ENCODE measurements around the gene PSMG3. TPM values are rescaled to one million over a fixed set of nuclear protein-coding genes. Genes with fewer than 3 reads are reported as not detected.

Gene PSMG3
- total and polyA plus RNA-seq, 2 donors (not counting 3 experiments of a cell fraction or from before 2014, with no cell fraction given) = 25.5 to 49.7 TPM

- no peaks in the 10 kb centered on the region for H3K27me3 ChIP-seq (ENCODE audit: control insufficient read depth in 2 of 2, insufficient read depth in 2 of 2, low read length in 2 of 2)
- H3K79me2 ChIP-seq (ENCODE audit: control insufficient read depth, insufficient read depth, low read length) = no peaks in the 10 kb centered on the region
- no peaks in the 10 kb centered on the region for H3K9me3 ChIP-seq (replicated peaks; ENCODE audit: control insufficient read depth, insufficient read depth, low read length)
- FAIRE-seq (no peak), DNase-seq (ENCODE audit: low read depth, low spot score) (no peak)
- no peaks in the 10 kb centered on the region for H4K20me1 ChIP-seq (replicated peaks; ENCODE audit: control insufficient read depth, extremely low read depth, insufficient read depth, low read length)
- peaks cover 2 to 18% of the 10 kb centered on the region in 2 experiments for H3K36me3 ChIP-seq (ENCODE audit: control insufficient read depth in 2 of 2, extremely low read depth in 1 of 2, insufficient read depth in 2 of 2, low read length in 2 of 2)
- no peak for TF ChIP-seq POLR2AphosphoS5 (IDR thresholded peaks at IDR 0.05; ENCODE audit: insufficient read depth, low read depth, low read length)
- no peak for TF ChIP-seq EZH2 (IDR thresholded peaks at IDR 0.05; ENCODE audit: borderline replicate concordance, low read depth, low read length, severe bottlenecking)
- TF ChIP-seq MAX (IDR thresholded peaks at IDR 0.05; ENCODE audit: insufficient read depth, insufficient read length) = no peak
- TF ChIP-seq CTCF (IDR thresholded peaks at IDR 0.05; ENCODE audit: extremely low read depth in 1 of 2, insufficient read depth in 1 of 2, low read depth in 1 of 2, low read length in 2 of 2) = no peak
- no peak for TF ChIP-seq FOS (IDR thresholded peaks at IDR 0.05; ENCODE audit: borderline replicate concordance, insufficient read depth, low read length)
- no peak for TF ChIP-seq MYC (IDR thresholded peaks at IDR 0.05; ENCODE audit: low read depth, low read length)
- TF ChIP-seq JUN (IDR thresholded peaks at IDR 0.05; ENCODE audit: borderline replicate concordance, insufficient read depth, insufficient read length, low read depth) = no peak
- no peak for TF ChIP-seq GATA2 (IDR thresholded peaks at IDR 0.05; ENCODE audit: insufficient read depth, insufficient read length, low read depth, low read length)
- no peak for TF ChIP-seq POLR2A (IDR thresholded peaks at IDR 0.05; ENCODE audit: low read depth, low read length)
- H3K4me2 ChIP-seq (ENCODE audit: insufficient read depth, low read length) = no peak overlapping the region
- intact Hi-C loops (cut with micrococcal nuclease) = no loop called here
- dilution Hi-C loops (cut with MboI; ENCODE audit: extremely low pct_ligation_motif_present, low sequenced_read_pairs) = no loop called here
- ChIA-PET POLR2A (no interaction called here), CTCF (no interaction called here)
- no peak overlapping the region for H3K27ac ChIP-seq (ENCODE audit: insufficient read depth, low read depth, low read length)
- H2AFZ ChIP-seq (ENCODE audit: low read depth, low read length) = no peak overlapping the region
- no TSS peak for BruUV-seq (replicated peaks)
- H3K4me3 ChIP-seq (replicated peaks in 1 of 3; ENCODE audit: insufficient read depth in 1 of 3, low read depth in 1 of 3, low read length in 3 of 3) = no peak overlapping the region
- H3K4me1 ChIP-seq (ENCODE audit: control insufficient read depth, extremely low read depth, insufficient read depth, low read length) = no peaks in the 10 kb centered on the region
- H3K9ac ChIP-seq (replicated peaks; ENCODE audit: extremely low read depth, insufficient read depth, low read length) = no peak overlapping the region
- no peaks in the 10 kb centered on the region for H3K9me1 ChIP-seq (replicated peaks; ENCODE audit: control insufficient read depth, extremely low read depth, insufficient read depth, low read length)
These were observed 24.2 kb downstream of the PSMG3 start for GRCh38 chr7:1545417-1546246.
